Activated naive CD8-positive, alpha-beta T cell treated with anti-CD3 and anti-CD28 coated beads for 36 hours (primary cell): ENCODE results near the gene NAMPT. TPM values are rescaled to one million over a fixed set of nuclear protein-coding genes. Genes with fewer than 3 reads are reported as not detected.
"Not testable (repeated sequence)": the region's sequence is repeated elsewhere in the genome, so short reads cannot be mapped to it uniquely, and the experiment has no call there.

Source experiments
- DNase-seq: peaks from one replicate; pipeline ENCODE4 v3.0.0; 2021
- H3K27ac Mint-ChIP-seq: one replicate; pipeline ENCODE4 v1.8.0; 2022; ENCODE audit warnings: mild to moderate bottlenecking, moderate library complexity, mixed read lengths
- H3K27me3 Mint-ChIP-seq: one replicate; pipeline ENCODE4 v1.8.0; 2022; ENCODE audit warnings: mild to moderate bottlenecking, mixed read lengths
- H3K36me3 Mint-ChIP-seq: one replicate; pipeline ENCODE4 v1.8.0; 2021; ENCODE audit warnings: mild to moderate bottlenecking, mixed read lengths
- H3K4me1 Mint-ChIP-seq: one replicate; pipeline ENCODE4 v1.8.0; 2021; ENCODE audit warnings: mixed read lengths
- H3K4me3 Mint-ChIP-seq: one replicate; pipeline ENCODE4 v1.8.0; 2022; ENCODE audit warnings: mild to moderate bottlenecking, moderate library complexity, mixed read lengths
- H3K9me3 Mint-ChIP-seq: one replicate; pipeline ENCODE4 v1.8.0; 2022; ENCODE audit warnings: mixed read lengths
- total RNA-seq, 2 experiments: library from RNA; stranded (reverse); gene quantifications; one replicate each; pipeline ENCODE4 v1.2.3, GENCODE V29; 2021

NAMPT gene
- total RNA-seq, 2 experiments from 2014 or later = 590 to 613 TPM

GRCh38 chr7:106313456-106313901 lies 28.7 kb upstream of the NAMPT start:
- no peak overlapping the region for H3K4me3 Mint-ChIP-seq
- H3K9me3 Mint-ChIP-seq = peaks cover 4% of the 10 kb centered on the region
- no peak for DNase-seq
- H3K36me3 Mint-ChIP-seq = peaks cover 2% of the 10 kb centered on the region
- H3K27ac Mint-ChIP-seq = peak overlapping the region; percentile 76
- peaks cover 16% of the 10 kb centered on the region for H3K4me1 Mint-ChIP-seq
- H3K27me3 Mint-ChIP-seq = peaks cover 31% of the 10 kb centered on the region

GRCh38 chr7:106312906-106313305 lies 28.1 kb upstream of the NAMPT start:
- Mint-ChIP-seq H3K4me1 (peaks cover 16% of the 10 kb centered on the region), H3K27me3 (peaks cover 27% of the 10 kb centered on the region), H3K36me3 (peaks cover 2% of the 10 kb centered on the region), H3K9me3 (peaks cover 4% of the 10 kb centered on the region), H3K4me3 (no peak overlapping the region), H3K27ac (no peak overlapping the region)
- no peak for DNase-seq

- peaks cover 4% of the 10 kb centered on the region for H3K9me3 Mint-ChIP-seq
- H3K27ac Mint-ChIP-seq = no peak overlapping the region
- peaks cover 23% of the 10 kb centered on the region for H3K27me3 Mint-ChIP-seq
- H3K4me3 Mint-ChIP-seq = no peak overlapping the region
- no peak for DNase-seq
- peaks cover 16% of the 10 kb centered on the region for H3K4me1 Mint-ChIP-seq
- H3K36me3 Mint-ChIP-seq = peaks cover 2% of the 10 kb centered on the region
These were observed 27.5 kb upstream of the NAMPT start for GRCh38 chr7:106312099-106312871.

- peak overlapping the region; percentile 6 for H3K27ac Mint-ChIP-seq
- peaks cover 16% of the 10 kb centered on the region for H3K4me1 Mint-ChIP-seq
- H3K36me3 Mint-ChIP-seq = peaks cover 2% of the 10 kb centered on the region
- peaks cover 1% of the 10 kb centered on the region for H3K9me3 Mint-ChIP-seq
- H3K4me3 Mint-ChIP-seq = no peak overlapping the region
- H3K27me3 Mint-ChIP-seq = peaks cover 19% of the 10 kb centered on the region
- no peak for DNase-seq
These were observed 24.6 kb upstream of the NAMPT start for GRCh38 chr7:106309362-106309761.

- Mint-ChIP-seq H3K27me3 (peaks cover 34% of the 10 kb centered on the region), H3K36me3 (peaks cover 3% of the 10 kb centered on the region), H3K4me3 (no peak overlapping the region), H3K9me3 (peaks cover 18% of the 10 kb centered on the region), H3K4me1 (peaks cover 4% of the 10 kb centered on the region), H3K27ac (no peak overlapping the region)
- no peak for DNase-seq
These were observed 21.5 kb upstream of the NAMPT start for GRCh38 chr7:106306256-106306655.

- DNase-seq = no peak
- H3K4me3 Mint-ChIP-seq = no peak overlapping the region
- H3K9me3 Mint-ChIP-seq = peaks cover 23% of the 10 kb centered on the region
- peaks cover 39% of the 10 kb centered on the region for H3K27me3 Mint-ChIP-seq
- peaks cover 4% of the 10 kb centered on the region for H3K4me1 Mint-ChIP-seq
- H3K36me3 Mint-ChIP-seq = peaks cover 8% of the 10 kb centered on the region
- H3K27ac Mint-ChIP-seq = no peak overlapping the region
These were observed 20.9 kb upstream of the NAMPT start for GRCh38 chr7:106305732-106306131.

- H3K27me3 Mint-ChIP-seq = peaks cover 44% of the 10 kb centered on the region
- no peak overlapping the region for H3K4me3 Mint-ChIP-seq
- peaks cover 8% of the 10 kb centered on the region for H3K36me3 Mint-ChIP-seq
- DNase-seq = no peak
- no peak overlapping the region for H3K27ac Mint-ChIP-seq
- H3K4me1 Mint-ChIP-seq = peaks cover 4% of the 10 kb centered on the region
- peaks cover 23% of the 10 kb centered on the region for H3K9me3 Mint-ChIP-seq
These were observed 19.8 kb upstream of the NAMPT start for GRCh38 chr7:106304568-106304967.

GRCh38 chr7:106298631-106299030 lies 13.8 kb upstream of the NAMPT start:
- DNase-seq, H3K27ac Mint-ChIP-seq, H3K36me3 Mint-ChIP-seq, H3K4me3 Mint-ChIP-seq, H3K4me1 Mint-ChIP-seq: not testable (repeated sequence)
- H3K9me3 Mint-ChIP-seq = peaks cover 28% of the 10 kb centered on the region
- H3K27me3 Mint-ChIP-seq = peaks cover 23% of the 10 kb centered on the region

GRCh38 chr7:106298155-106298554 lies 13.4 kb upstream of the NAMPT start:
- not testable (repeated sequence) for DNase-seq, H3K36me3 Mint-ChIP-seq, H3K4me1 Mint-ChIP-seq, H3K4me3 Mint-ChIP-seq, H3K27ac Mint-ChIP-seq
- peaks cover 27% of the 10 kb centered on the region for H3K9me3 Mint-ChIP-seq
- peaks cover 18% of the 10 kb centered on the region for H3K27me3 Mint-ChIP-seq

- peaks cover 7% of the 10 kb centered on the region for H3K27me3 Mint-ChIP-seq
- peaks cover 2% of the 10 kb centered on the region for H3K36me3 Mint-ChIP-seq
- peaks cover 9% of the 10 kb centered on the region for H3K9me3 Mint-ChIP-seq
- H3K27ac Mint-ChIP-seq = no peak overlapping the region
- H3K4me1 Mint-ChIP-seq = peaks cover 7% of the 10 kb centered on the region
- no peak overlapping the region for H3K4me3 Mint-ChIP-seq
- DNase-seq = no peak
These were observed 9.6 kb upstream of the NAMPT start for GRCh38 chr7:106294334-106294733.

- Mint-ChIP-seq H3K27ac (no peak overlapping the region), H3K27me3 (peaks cover 7% of the 10 kb centered on the region)
These were observed 6.5 kb upstream of the NAMPT start for GRCh38 chr7:106291247-106291646.

GRCh38 chr7:106290319-106290718 lies 5.5 kb upstream of the NAMPT start:
- H3K27me3 Mint-ChIP-seq = peaks cover 7% of the 10 kb centered on the region

More at GRCh38 chr7:106291247-106291646, 6.5 kb upstream of the NAMPT start:
- Mint-ChIP-seq H3K4me3 (no peak overlapping the region), H3K9me3 (peaks cover 10% of the 10 kb centered on the region), H3K36me3 (peaks cover 2% of the 10 kb centered on the region), H3K4me1 (peaks cover 19% of the 10 kb centered on the region)
- DNase-seq = no peak

GRCh38 chr7:106289848-106290247 lies 5.1 kb upstream of the NAMPT start:
- peaks cover 24% of the 10 kb centered on the region for H3K4me1 Mint-ChIP-seq
- H3K4me3 Mint-ChIP-seq = no peak overlapping the region
- no peak for DNase-seq
- H3K27ac Mint-ChIP-seq = no peak overlapping the region
- peaks cover 8% of the 10 kb centered on the region for H3K27me3 Mint-ChIP-seq
- peaks cover 4% of the 10 kb centered on the region for H3K36me3 Mint-ChIP-seq
- H3K9me3 Mint-ChIP-seq = peaks cover 11% of the 10 kb centered on the region

More at GRCh38 chr7:106290319-106290718, 5.5 kb upstream of the NAMPT start:
- H3K9me3 Mint-ChIP-seq = peaks cover 11% of the 10 kb centered on the region
- peaks cover 4% of the 10 kb centered on the region for H3K36me3 Mint-ChIP-seq
- H3K4me1 Mint-ChIP-seq = peaks cover 24% of the 10 kb centered on the region
- no peak overlapping the region for H3K27ac Mint-ChIP-seq
- DNase-seq = no peak
- no peak overlapping the region for H3K4me3 Mint-ChIP-seq

- Mint-ChIP-seq H3K4me1 (peaks cover 22% of the 10 kb centered on the region), H3K27ac (no peak overlapping the region), H3K4me3 (no peak overlapping the region), H3K36me3 (peaks cover 11% of the 10 kb centered on the region), H3K9me3 (peaks cover 4% of the 10 kb centered on the region), H3K27me3 (peaks cover 11% of the 10 kb centered on the region)
- no peak for DNase-seq
These were observed 3.5 kb upstream of the NAMPT start for GRCh38 chr7:106288263-106288662.

GRCh38 chr7:106287786-106288185 lies 3.0 kb upstream of the NAMPT start:
- Mint-ChIP-seq H3K9me3 (peaks cover 2% of the 10 kb centered on the region), H3K4me3 (no peak overlapping the region), H3K27ac (no peak overlapping the region), H3K4me1 (peaks cover 22% of the 10 kb centered on the region), H3K36me3 (peaks cover 14% of the 10 kb centered on the region), H3K27me3 (peaks cover 11% of the 10 kb centered on the region)
- no peak for DNase-seq
